NCI-H345 treated with DMSO at 0.1 percent for 48 hours (cell line): ENCODE measurements around the gene WNT11.

Experiments used
- DNase-seq: peaks from one replicate; lab custom pipeline; 2025; ENCODE audit not compliant: unreplicated experiment; lab: John Stamatoyannopoulos, UW

Gene WNT11

GRCh38 chr11:76221365-76221764 lies 15.1 kb upstream of the WNT11 start:
- DNase-seq: no peak

- DNase-seq: no peak
Measured at GRCh38 chr11:76219243-76219642, 12.9 kb upstream of the WNT11 start.

- DNase-seq: no peak
Measured at GRCh38 chr11:76218449-76219178, 12.3 kb upstream of the WNT11 start.

GRCh38 chr11:76217653-76218160 lies 11.4 kb upstream of the WNT11 start:
- DNase-seq: peak; percentile 93

- DNase-seq: no peak
Measured at GRCh38 chr11:76216536-76217325, 10.4 kb upstream of the WNT11 start.

GRCh38 chr11:76215941-76216340 lies 9.6 kb upstream of the WNT11 start:
- DNase-seq: no peak

- no peak for DNase-seq
Measured at GRCh38 chr11:76214968-76215548, 8.8 kb upstream of the WNT11 start.

GRCh38 chr11:76214186-76214585 lies 7.9 kb upstream of the WNT11 start:
- DNase-seq: no peak

GRCh38 chr11:76212086-76213035 lies 6.1 kb upstream of the WNT11 start:
- no peak for DNase-seq

GRCh38 chr11:76210931-76211851 lies 4.9 kb upstream of the WNT11 start:
- DNase-seq: no peak

- DNase-seq: peak; percentile 20
Measured at GRCh38 chr11:76209973-76210930, 4.0 kb upstream of the WNT11 start.

GRCh38 chr11:76209375-76209972 lies 3.2 kb upstream of the WNT11 start:
- no peak for DNase-seq

- peak; percentile 34 for DNase-seq
Measured at GRCh38 chr11:76208438-76209374, 2.4 kb upstream of the WNT11 start.

- DNase-seq: peak; percentile 79
Measured at GRCh38 chr11:76207642-76208401, 1.5 kb upstream of the WNT11 start.

GRCh38 chr11:76206077-76206326 lies 300 bp downstream of the WNT11 start:
- no peak for DNase-seq

GRCh38 chr11:76205252-76206076 lies 838 bp downstream of the WNT11 start:
- no peak for DNase-seq
